Stimulated activated naive B cell treated with anti-CD40 and anti-IgM and Interleukin-4, amounts not matched to agents 10 μg/mL and 1 μg/mL and 100 μg/mL, for 72 hours (primary cell): ENCODE measurements around the gene ABR.
A peak's percentile ranks its signal among the peaks of the same experiment; 100 is the strongest.
"Not testable (repeated sequence)": the region's sequence is repeated elsewhere in the genome, so short reads cannot be mapped to it uniquely, and the experiment has no call there.

Experiments
- ATAC-seq, 2 donors: fragments of 150-1000 bp; cut with Tn5 transposase; replicated peaks; 2 replicates each; pipeline ENCODE4 v1.10.0; 2021; ENCODE audit warnings: moderate library complexity in 1 of 2
- DNase-seq: peaks from one replicate; pipeline ENCODE4 v3.0.0; 2021
- H3K27ac Mint-ChIP-seq: one replicate; pipeline ENCODE4 v1.8.0; 2022; ENCODE audit warnings: mild to moderate bottlenecking, mixed read lengths
- H3K27me3 Mint-ChIP-seq, 2 donors: one replicate each; pipeline ENCODE4 v1.8.0; 2022; ENCODE audit warnings: mixed read lengths in 2 of 2
- H3K36me3 Mint-ChIP-seq, 2 donors: one replicate each; pipeline ENCODE4 v1.8.0; 2022; ENCODE audit warnings: mixed read lengths in 2 of 2, mild to moderate bottlenecking in 1 of 2
- H3K4me1 Mint-ChIP-seq, 2 donors: one replicate each; pipeline ENCODE4 v1.8.0; 2022; ENCODE audit warnings: mixed read lengths in 2 of 2, mild to moderate bottlenecking in 1 of 2
- H3K4me3 Mint-ChIP-seq, 2 donors: one replicate each; pipeline ENCODE4 v1.8.0; 2022; ENCODE audit warnings: mild to moderate bottlenecking in 2 of 2, mixed read lengths in 2 of 2, moderate library complexity in 1 of 2
- H3K9me3 Mint-ChIP-seq, 2 donors: one replicate each; pipeline ENCODE4 v1.8.0; 2022; ENCODE audit warnings: mixed read lengths in 2 of 2, mild to moderate bottlenecking in 1 of 2

ABR gene

GRCh38 chr17:1050996-1051925, 128.5 kb downstream of the ABR start:
- Mint-ChIP-seq H3K27me3 (no peaks in the 10 kb centered on the region), H3K9me3 (no peaks in the 10 kb centered on the region), H3K4me3 (no peak overlapping the region), H3K36me3 (peaks cover 24 to 43% of the 10 kb centered on the region in 2 donors), H3K4me1 (no peaks in the 10 kb centered on the region), H3K27ac (no peak overlapping the region)
- DNase-seq = no peak
- no peak for ATAC-seq

- no peaks in the 10 kb centered on the region for H3K4me1 Mint-ChIP-seq
- no peaks in the 10 kb centered on the region for H3K27me3 Mint-ChIP-seq
- peaks cover 26 to 46% of the 10 kb centered on the region in 2 donors for H3K36me3 Mint-ChIP-seq
- H3K27ac Mint-ChIP-seq = peak overlapping the region; percentile 14
- DNase-seq (no peak), ATAC-seq (no peak)
- H3K9me3 Mint-ChIP-seq = no peaks in the 10 kb centered on the region
- no peak overlapping the region for H3K4me3 Mint-ChIP-seq
Measured at GRCh38 chr17:1050246-1050995, 129.4 kb downstream of the ABR start.

GRCh38 chr17:1049446-1050225, 130.1 kb downstream of the ABR start:
- ATAC-seq (no peak), DNase-seq (no peak)
- Mint-ChIP-seq H3K27ac (peak overlapping the region; percentile 14), H3K4me3 (no peak overlapping the region), H3K36me3 (peaks cover 25 to 50% of the 10 kb centered on the region in 2 donors), H3K27me3 (no peaks in the 10 kb centered on the region), H3K4me1 (no peaks in the 10 kb centered on the region), H3K9me3 (no peaks in the 10 kb centered on the region)

- DNase-seq, ATAC-seq, H3K27ac Mint-ChIP-seq, H3K4me3 Mint-ChIP-seq, H3K27me3 Mint-ChIP-seq, H3K4me1 Mint-ChIP-seq, H3K9me3 Mint-ChIP-seq: not testable (repeated sequence)
- H3K36me3 Mint-ChIP-seq = peaks cover 20 to 46% of the 10 kb centered on the region in 2 donors
Measured at GRCh38 chr17:1048516-1049115, 131.2 kb downstream of the ABR start.

- no peak overlapping the region for H3K27ac Mint-ChIP-seq
- no peak overlapping the region for H3K4me3 Mint-ChIP-seq
- no peak for ATAC-seq
- H3K9me3 Mint-ChIP-seq = no peaks in the 10 kb centered on the region
- H3K27me3 Mint-ChIP-seq = no peaks in the 10 kb centered on the region
- H3K4me1 Mint-ChIP-seq = no peaks in the 10 kb centered on the region
- peaks cover 17 to 43% of the 10 kb centered on the region in 2 donors for H3K36me3 Mint-ChIP-seq
- DNase-seq = no peak
Measured at GRCh38 chr17:1047879-1048470, 131.8 kb downstream of the ABR start.

- Mint-ChIP-seq H3K9me3 (peaks cover 0 to 5% of the 10 kb centered on the region in 2 donors), H3K4me3 (no peak overlapping the region), H3K27ac (no peak overlapping the region), H3K36me3 (peaks cover 24 to 49% of the 10 kb centered on the region in 2 donors), H3K27me3 (no peaks in the 10 kb centered on the region), H3K4me1 (peaks cover 0 to 3% of the 10 kb centered on the region in 2 donors)
- DNase-seq (no peak), ATAC-seq (no peak)
Measured at GRCh38 chr17:1047177-1047878, 132.5 kb downstream of the ABR start.

- Mint-ChIP-seq H3K4me3 (no peak overlapping the region), H3K27me3 (no peaks in the 10 kb centered on the region), H3K27ac (no peak overlapping the region), H3K9me3 (peaks cover 0 to 5% of the 10 kb centered on the region in 2 donors), H3K4me1 (peaks cover 5 to 8% of the 10 kb centered on the region in 2 donors), H3K36me3 (peaks cover 31 to 52% of the 10 kb centered on the region in 2 donors)
- ATAC-seq = no peak
- no peak for DNase-seq
Measured at GRCh38 chr17:1045456-1045855, 134.3 kb downstream of the ABR start.

- DNase-seq = not testable (repeated sequence)
Measured at GRCh38 chr17:1044387-1045009, 135.3 kb downstream of the ABR start.

GRCh38 chr17:1043601-1044251, 136.1 kb downstream of the ABR start:
- no peak overlapping the region for H3K4me3 Mint-ChIP-seq
- ATAC-seq (peak in 1 of 2 donors; percentile 15), DNase-seq (no peak)
- no peak overlapping the region for H3K27ac Mint-ChIP-seq
- peaks cover 21 to 48% of the 10 kb centered on the region in 2 donors for H3K36me3 Mint-ChIP-seq
- peaks cover 0 to 5% of the 10 kb centered on the region in 2 donors for H3K9me3 Mint-ChIP-seq
- no peaks in the 10 kb centered on the region for H3K27me3 Mint-ChIP-seq
- peaks cover 16 to 18% of the 10 kb centered on the region in 2 donors for H3K4me1 Mint-ChIP-seq

More at GRCh38 chr17:1044387-1045009, 135.3 kb downstream of the ABR start:
- H3K4me3 Mint-ChIP-seq, H3K27me3 Mint-ChIP-seq, H3K27ac Mint-ChIP-seq, H3K9me3 Mint-ChIP-seq, ATAC-seq: not testable (repeated sequence)
- peaks cover 14% of the 10 kb centered on the region in 2 donors for H3K4me1 Mint-ChIP-seq
- H3K36me3 Mint-ChIP-seq = peaks cover 24 to 52% of the 10 kb centered on the region in 2 donors

- Mint-ChIP-seq H3K27me3 (no peaks in the 10 kb centered on the region), H3K4me1 (peaks cover 17 to 18% of the 10 kb centered on the region in 2 donors), H3K36me3 (peaks cover 25 to 46% of the 10 kb centered on the region in 2 donors), H3K27ac (no peak overlapping the region), H3K9me3 (peaks cover 0 to 5% of the 10 kb centered on the region in 2 donors), H3K4me3 (no peak overlapping the region)
- no peak for DNase-seq
- ATAC-seq = no peak
Measured at GRCh38 chr17:1042486-1042885, 137.3 kb downstream of the ABR start.

GRCh38 chr17:1041746-1042145, 138.0 kb downstream of the ABR start:
- H3K27me3 Mint-ChIP-seq = no peaks in the 10 kb centered on the region
- H3K4me1 Mint-ChIP-seq = peaks cover 17 to 18% of the 10 kb centered on the region in 2 donors
- peaks cover 25 to 46% of the 10 kb centered on the region in 2 donors for H3K36me3 Mint-ChIP-seq
- ATAC-seq (no peak), DNase-seq (no peak)
- no peak overlapping the region for H3K4me3 Mint-ChIP-seq
- no peak overlapping the region for H3K27ac Mint-ChIP-seq
- peaks cover 0 to 5% of the 10 kb centered on the region in 2 donors for H3K9me3 Mint-ChIP-seq

- Mint-ChIP-seq H3K27me3 (no peaks in the 10 kb centered on the region), H3K9me3 (peaks cover 0 to 5% of the 10 kb centered on the region in 2 donors), H3K27ac (peak overlapping the region; percentile 89), H3K4me3 (peak overlapping the region; percentile 56 to 66), H3K36me3 (peaks cover 23 to 36% of the 10 kb centered on the region in 2 donors), H3K4me1 (peaks cover 19 to 25% of the 10 kb centered on the region in 2 donors)
- ATAC-seq (peak; percentile 42 to 51), DNase-seq (no peak)
Measured at GRCh38 chr17:1040216-1040600, 139.6 kb downstream of the ABR start.
